Adrenal gland (tissue), 12 donors: ENCODE results near the gene RGCC. TPM values are rescaled to one million over a fixed set of nuclear protein-coding genes. Genes with fewer than 3 reads are reported as not detected.

ENCODE experiments used
- DNase-seq, 7 donors: peaks; one replicate each; pipeline ENCODE4 v3.0.0-alpha.2; 2019 to 2020
- H3K27ac ChIP-seq, 5 donors: fragments of 200-600 bp; sonication (generic) in 4 of 5; 1 replicate in 3 of 5; 2 replicates in 2 of 5; pipeline versions ENCODE4 v1.5.1 to v1.8.0; 2016 to 2020; ENCODE audit warnings: mild to moderate bottlenecking in 1 of 5
- H3K27me3 ChIP-seq: fragments of 200-600 bp; 2 replicates; pipeline ENCODE4 v1.8.0; 2021
- H3K36me3 ChIP-seq, 2 donors: fragments of 200-600 bp; replicated peaks in 1 of 2; 1 replicate in 1 of 2; 2 replicates in 1 of 2; pipeline versions ENCODE4 v1.5.1 to v1.8.0; 2018 to 2022
- H3K4me1 ChIP-seq, 2 donors: fragments of 200-600 bp; replicated peaks in 1 of 2; 1 replicate in 1 of 2; 2 replicates in 1 of 2; pipeline versions ENCODE4 v1.5.1 to v1.8.0; 2018 to 2021
- H3K4me3 ChIP-seq, 4 donors: fragments of 200-600 bp; sonication (generic) in 3 of 4; one replicate each; pipeline ENCODE4 v1.5.1; 2016 to 2018
- H3K9me3 ChIP-seq, 3 donors: fragments of 200-600 bp; sonication (generic) in 1 of 3; replicated peaks in 1 of 3; 1 replicate in 2 of 3; 2 replicates in 1 of 3; pipeline versions ENCODE4 v1.5.1 to v1.8.0; 2016 to 2021
- CTCF ChIP-seq, 6 experiments: fragments of 450-650 bp in 4 of 6; fragments of 200-600 bp in 2 of 6; sonication (generic) in 1 of 6; IDR thresholded peaks; 1 replicate in 5 of 6; 2 replicates in 1 of 6; pipeline versions ENCODE4 v1.5.1 to v1.8.0; 2016 to 2021; ENCODE audit warnings: antibody characterized with exemption in 6 of 6, mild to moderate bottlenecking in 2 of 6, moderate library complexity in 1 of 6
- POLR2A ChIP-seq, 2 donors: fragments of 450-650 bp; IDR thresholded peaks; one replicate each; pipeline ENCODE4 v1.6.1; 2017; ENCODE audit warnings: antibody characterized with exemption in 2 of 2, mild to moderate bottlenecking in 2 of 2, moderate library complexity in 1 of 2
- WGBS, 4 donors: extraction: QIAGEN DNeasy Blood & Tissue Kit in 2 of 4; methylation state at CpG; one replicate each; pipeline versions ENCODE4 v1.1.5 to v1.1.7; 2013 to 2017; 5-methylcytosine and 5-hydroxymethylcytosine counted together
- intact Hi-C, 2 donors: fragments of 100-400 bp; cut with DNase I; formaldehyde crosslinking; loops; one replicate each; pipeline versions ENCODE4 v1.14.1 to v1.15.0; 2022 to 2023
- polyA plus RNA-seq, 3 donors: library from polyadenylated mRNA; stranded (reverse); fragments of 200-250 nt in 2 of 3; fragments of 350-450 nt in 1 of 3; fragmentation: Illumina TruSeq in 1 of 3; extraction: RNeasy Lipid Tissue Mini Kit (QIAGEN cat#74804) in 1 of 3; gene quantifications; one replicate each; pipeline ENCODE4 v1.2.3, GENCODE V29; 2013 to 2014
- total RNA-seq, 9 donors: library from RNA; depleted of rRNA in 4 of 9; stranded (reverse); fragments of >200 nt in 4 of 9; fragments of 120-200 nt in 1 of 9; fragmentation: NEBNext Ultra II Directional in 1 of 9; extraction: Animal tissue kit (Norgen Biotek cat#: 25700) in 1 of 9; gene quantifications; one replicate each; pipeline versions ENCODE4 v1.1.0 to v1.2.4, GENCODE V29; 2013 to 2023
- donor health status: healthy with polysubstance abuse.
- donor health status: Bipolar disorder and iron deficiency.
- donor health status: DM: yes; HTN: yes; CAD: no.
- donor health status: DM: no; HTN: no; CAD: no.
- donor health status: DM: no; HTN: no; CAD: no.
- donor health status: DM: yes; HTN: yes; CAD: no.

RGCC gene
- total and polyA plus RNA-seq, 12 donors, result 6.2 to 151 (median 28.8) TPM

- H3K9me3 ChIP-seq, result no peaks in the 10 kb centered on the region
- no peak overlapping the region for H3K27ac ChIP-seq
- H3K27me3 ChIP-seq, result no peaks in the 10 kb centered on the region
- peaks cover 0 to 4% of the 10 kb centered on the region in 2 donors for H3K36me3 ChIP-seq
- WGBS, 4 donors, result 50 to 66% (median 55%) methylated on average over 2 of the region's 2 CpGs
- intact Hi-C loops, result no loop called here
- H3K4me1 ChIP-seq, result no peaks in the 10 kb centered on the region
- no peak for DNase-seq
- H3K4me3 ChIP-seq, result no peak overlapping the region
- TF ChIP-seq CTCF (IDR thresholded peaks at IDR 0.05) (no peak), POLR2A (IDR thresholded peaks at IDR 0.05) (no peak)
Observed at GRCh38 chr13:41467425-41467945, 10.1 kb downstream of the RGCC start.

- Histone ChIP-seq H3K9me3 (no peaks in the 10 kb centered on the region), H3K4me3 (no peak overlapping the region), H3K4me1 (no peaks in the 10 kb centered on the region), H3K36me3 (peaks cover 0 to 4% of the 10 kb centered on the region in 2 donors), H3K27me3 (no peaks in the 10 kb centered on the region), H3K27ac (no peak overlapping the region)
- intact Hi-C loops, result no loop called here
- DNase-seq, result no peak
- WGBS, 4 donors, result 93 to 100% (median 96%) methylated on average over 2 of the region's 2 CpGs
- no peak for TF ChIP-seq POLR2A (IDR thresholded peaks at IDR 0.05)
- no peak for TF ChIP-seq CTCF (IDR thresholded peaks at IDR 0.05)
Observed at GRCh38 chr13:41468631-41469030, 11.3 kb downstream of the RGCC start.

GRCh38 chr13:41470196-41470595 is 12.8 kb downstream of the RGCC start:
- Histone ChIP-seq H3K27me3 (no peaks in the 10 kb centered on the region), H3K36me3 (peaks cover 0 to 4% of the 10 kb centered on the region in 2 donors), H3K27ac (no peak overlapping the region), H3K4me3 (no peak overlapping the region), H3K9me3 (no peaks in the 10 kb centered on the region), H3K4me1 (no peaks in the 10 kb centered on the region)
- WGBS, 4 donors, result 78 to 87% (median 81%) methylated on average over 4 of the region's 4 CpGs
- intact Hi-C loops, result no loop called here
- TF ChIP-seq CTCF (IDR thresholded peaks at IDR 0.05) (no peak), POLR2A (IDR thresholded peaks at IDR 0.05) (no peak)
- DNase-seq, result no peak

- H3K4me1 ChIP-seq, result no peaks in the 10 kb centered on the region
- intact Hi-C loops, result no loop called here
- H3K36me3 ChIP-seq, result peaks cover 0 to 4% of the 10 kb centered on the region in 2 donors
- H3K27me3 ChIP-seq, result no peaks in the 10 kb centered on the region
- WGBS, 4 donors, result 85 to 90% (median 86%) methylated on average over 5 of the region's 5 CpGs
- no peaks in the 10 kb centered on the region for H3K9me3 ChIP-seq
- TF ChIP-seq CTCF (IDR thresholded peaks at IDR 0.05) (no peak), POLR2A (IDR thresholded peaks at IDR 0.05) (no peak)
- no peak overlapping the region for H3K27ac ChIP-seq
- H3K4me3 ChIP-seq, result no peak overlapping the region
- DNase-seq, result no peak
Observed at GRCh38 chr13:41471785-41472184, 14.4 kb downstream of the RGCC start.
